Prostate gland (tissue), 2 donors: ENCODE data around the gene DEGS2. TPM values are rescaled to one million over a fixed set of nuclear protein-coding genes. Genes with fewer than 3 reads are reported as not detected.

Source experiments
- DNase-seq: peaks from one replicate; pipeline ENCODE4 v3.0.0-alpha.2; 2019; ENCODE audit warnings: low spot score
- H3K27ac ChIP-seq, 2 donors: fragments of 200-600 bp; sonication (generic); 2 replicates each; pipeline ENCODE4 v1.5.1; 2017 to 2019
- H3K27me3 ChIP-seq: fragments of 200-600 bp; sonication (generic); replicated peaks from 2 replicates; pipeline ENCODE4 v1.5.1; 2019; ENCODE audit not compliant: insufficient read depth
- H3K36me3 ChIP-seq, 2 donors: fragments of 200-600 bp; sonication (generic); 1 replicate in 1 of 2; 2 replicates in 1 of 2; pipeline versions ENCODE4 v1.5.1 to v1.8.1; 2017 to 2019
- H3K4me1 ChIP-seq: fragments of 200-600 bp; sonication (generic); replicated peaks from 2 replicates; pipeline ENCODE4 v1.5.1; 2019
- H3K4me3 ChIP-seq, 2 donors: fragments of 200-600 bp; sonication (generic); 2 replicates each; pipeline ENCODE4 v1.5.1; 2017 to 2019
- H3K9me3 ChIP-seq: fragments of 200-600 bp; sonication (generic); 2 replicates; pipeline ENCODE4 v1.5.1; 2017
- CTCF ChIP-seq, 4 experiments: fragments of 200-600 bp in 2 of 4; fragments of 450-650 bp in 2 of 4; sonication (generic) in 2 of 4; IDR thresholded peaks; 1 replicate in 3 of 4; 2 replicates in 1 of 4; pipeline ENCODE4 v1.5.1; 2016 to 2019; ENCODE audit warnings: antibody characterized with exemption in 4 of 4, mild to moderate bottlenecking in 2 of 4, moderate library complexity in 2 of 4
- POLR2A ChIP-seq: fragments of 450-650 bp; IDR thresholded peaks from one replicate; pipeline ENCODE4 v1.6.1; 2016; ENCODE audit warnings: antibody characterized with exemption, mild to moderate bottlenecking
- POLR2AphosphoS5 ChIP-seq: sonication (generic); formaldehyde crosslinking; IDR thresholded peaks from one replicate; pipeline ENCODE4 v1.6.1; 2017; ENCODE audit warnings: antibody characterized with exemption
- WGBS: methylation state at CpG from one replicate; pipeline ENCODE4 v1.1.5; 2018; 5-methylcytosine and 5-hydroxymethylcytosine counted together
- intact Hi-C: fragments of 100-400 bp; cut with DNase I; formaldehyde crosslinking; loops from one replicate; pipeline ENCODE4 v1.14.2; 2022
- total RNA-seq, 2 donors: library from RNA; depleted of rRNA; stranded (reverse); fragments of >200 nt; gene quantifications; one replicate each; pipeline ENCODE4 v1.1.0, GENCODE V29; 2016

The DEGS2 gene
- total RNA-seq, 2 donors from 2014 or later: 2.8 to 8.3 TPM

- intact Hi-C loops: no loop called here
- no peaks in the 10 kb centered on the region for H3K27me3 ChIP-seq
- no peaks in the 10 kb centered on the region for H3K36me3 ChIP-seq
- DNase-seq: no peak
- whole genome bisulfite sequencing: 72% methylated on average over 14 of the region's 14 CpGs
- H3K27ac ChIP-seq: no peak overlapping the region
- H3K4me1 ChIP-seq: no peaks in the 10 kb centered on the region
- TF ChIP-seq POLR2A (no peak), POLR2AphosphoS5 (no peak), CTCF (IDR thresholded peaks at IDR 0.05) (no peak)
- no peak overlapping the region for H3K4me3 ChIP-seq
- no peaks in the 10 kb centered on the region for H3K9me3 ChIP-seq
These were observed 17.4 kb upstream of the DEGS2 start for GRCh38 chr14:100176811-100177327.

GRCh38 chr14:100173353-100173752, 13.9 kb upstream of the DEGS2 start:
- Histone ChIP-seq H3K27ac (no peak overlapping the region), H3K4me1 (no peaks in the 10 kb centered on the region), H3K9me3 (no peaks in the 10 kb centered on the region), H3K27me3 (no peaks in the 10 kb centered on the region), H3K4me3 (no peak overlapping the region), H3K36me3 (no peaks in the 10 kb centered on the region)
- DNase-seq: no peak
- intact Hi-C loops: no loop called here
- 76% methylated on average over 7 of the region's 7 CpGs for WGBS
- TF ChIP-seq CTCF (IDR thresholded peaks at IDR 0.05): no peak
- TF ChIP-seq POLR2A: no peak
- TF ChIP-seq POLR2AphosphoS5: no peak

GRCh38 chr14:100172811-100173210, 13.4 kb upstream of the DEGS2 start:
- H3K27me3 ChIP-seq: no peaks in the 10 kb centered on the region
- H3K4me3 ChIP-seq: no peak overlapping the region
- DNase-seq: no peak
- no peak overlapping the region for H3K27ac ChIP-seq
- intact Hi-C loops: no loop called here
- 84% methylated on average over 5 of the region's 5 CpGs for WGBS
- no peaks in the 10 kb centered on the region for H3K9me3 ChIP-seq
- no peaks in the 10 kb centered on the region for H3K36me3 ChIP-seq
- H3K4me1 ChIP-seq: no peaks in the 10 kb centered on the region
- TF ChIP-seq CTCF (IDR thresholded peaks at IDR 0.05) (no peak), POLR2A (no peak), POLR2AphosphoS5 (no peak)

- no peak overlapping the region for H3K27ac ChIP-seq
- intact Hi-C loops: no loop called here
- H3K27me3 ChIP-seq: no peaks in the 10 kb centered on the region
- DNase-seq: no peak
- 100% methylated on average over 2 of the region's 2 CpGs for WGBS
- no peaks in the 10 kb centered on the region for H3K36me3 ChIP-seq
- no peaks in the 10 kb centered on the region for H3K9me3 ChIP-seq
- no peak for TF ChIP-seq POLR2A
- no peak for TF ChIP-seq CTCF (IDR thresholded peaks at IDR 0.05)
- TF ChIP-seq POLR2AphosphoS5: no peak
- no peak overlapping the region for H3K4me3 ChIP-seq
- H3K4me1 ChIP-seq: no peaks in the 10 kb centered on the region
These were observed 11.4 kb upstream of the DEGS2 start for GRCh38 chr14:100170880-100171279.

- Histone ChIP-seq H3K4me1 (no peaks in the 10 kb centered on the region), H3K4me3 (no peak overlapping the region), H3K27ac (no peak overlapping the region), H3K36me3 (no peaks in the 10 kb centered on the region), H3K27me3 (no peaks in the 10 kb centered on the region), H3K9me3 (no peaks in the 10 kb centered on the region)
- TF ChIP-seq CTCF (IDR thresholded peaks at IDR 0.05): no peak
- no peak for TF ChIP-seq POLR2A
- no peak for TF ChIP-seq POLR2AphosphoS5
- WGBS: 95% methylated on average over 1 of the region's 1 CpG
- intact Hi-C loops: no loop called here
- DNase-seq: no peak
These were observed 9.1 kb upstream of the DEGS2 start for GRCh38 chr14:100168506-100168905.
